CD1c-positive myeloid dendritic cell (primary cell): Measurements from ENCODE around the gene DUSP3.

Experiments used
- DNase-seq: peaks from one replicate; pipeline ENCODE4 v3.0.0-alpha.2; 2016; ENCODE audit errors: extremely low spot score

The DUSP3 gene

GRCh38 chr17:43732958-43733357 is 45.8 kb downstream of the DUSP3 start:
- no peak for DNase-seq

DNA sequence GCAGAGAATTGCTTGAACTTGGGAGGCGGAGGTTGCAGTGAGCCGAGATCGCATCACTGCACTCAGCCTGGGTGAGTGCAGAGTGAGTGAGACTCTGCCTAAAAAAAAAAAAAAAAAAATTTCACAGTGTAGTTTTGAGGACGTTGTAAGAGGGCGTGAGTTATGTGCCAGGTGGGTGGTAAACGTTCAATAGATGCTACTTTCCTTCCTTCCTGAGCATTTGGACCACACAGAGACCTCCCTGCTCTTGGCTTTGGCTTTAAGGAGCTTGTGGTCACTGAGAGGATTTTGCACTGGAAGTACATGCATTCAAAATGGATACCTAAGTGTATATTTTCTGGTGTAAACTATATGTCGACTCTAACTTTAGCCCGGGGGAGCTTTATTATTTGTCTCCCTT is 50.7 kb downstream of the DUSP3 start:
- no peak for DNase-seq

- no peak for DNase-seq
These were observed 54.9 kb downstream of the DUSP3 start for GRCh38 chr17:43723697-43724359.

DNA sequence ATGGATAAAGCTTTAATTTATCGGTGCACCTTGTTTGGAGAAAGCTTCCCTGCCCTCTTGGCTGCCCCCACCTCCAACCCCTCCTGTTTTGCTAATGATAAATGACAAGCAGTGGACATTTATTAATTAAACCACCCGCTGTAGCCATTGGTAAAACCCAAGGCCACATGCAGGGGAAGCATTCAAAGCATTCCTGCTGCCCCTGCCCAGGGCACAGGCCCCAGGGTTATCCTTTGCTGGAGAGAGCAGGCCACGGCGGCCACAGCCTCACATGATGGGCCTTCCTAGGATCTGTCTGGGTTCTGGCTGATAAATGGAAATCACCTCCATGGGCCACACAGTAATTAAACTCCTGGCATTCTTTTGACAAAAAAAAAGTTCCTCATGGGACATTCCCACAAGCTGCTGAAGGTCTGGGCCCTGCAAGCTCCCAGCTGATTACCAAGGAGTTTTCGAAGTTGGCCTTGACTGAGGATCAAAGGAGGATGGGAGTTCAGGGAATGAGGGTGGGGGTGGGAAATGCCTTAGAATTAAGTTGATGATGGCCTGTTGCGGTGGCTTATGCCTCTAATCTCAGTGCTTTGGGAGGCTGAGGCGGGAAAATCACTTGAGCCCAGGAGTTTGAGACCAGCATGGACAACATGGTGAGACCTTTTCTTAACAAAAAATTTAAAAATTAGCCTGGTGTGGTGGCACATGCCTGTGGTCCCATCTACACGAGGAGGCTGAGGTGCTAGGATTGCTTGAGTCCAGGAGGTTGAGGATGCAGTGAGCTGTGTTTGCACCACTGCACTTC is 55.7 kb downstream of the DUSP3 start:
- DNase-seq: no peak

GRCh38 chr17:43722269-43722619 is 56.5 kb downstream of the DUSP3 start:
- DNase-seq: no peak

GRCh38 chr17:43721537-43722268 is 57.1 kb downstream of the DUSP3 start:
- DNase-seq: no peak

- peak; percentile 81 for DNase-seq
These were observed 58.3 kb downstream of the DUSP3 start for GRCh38 chr17:43720311-43721060.

DNA sequence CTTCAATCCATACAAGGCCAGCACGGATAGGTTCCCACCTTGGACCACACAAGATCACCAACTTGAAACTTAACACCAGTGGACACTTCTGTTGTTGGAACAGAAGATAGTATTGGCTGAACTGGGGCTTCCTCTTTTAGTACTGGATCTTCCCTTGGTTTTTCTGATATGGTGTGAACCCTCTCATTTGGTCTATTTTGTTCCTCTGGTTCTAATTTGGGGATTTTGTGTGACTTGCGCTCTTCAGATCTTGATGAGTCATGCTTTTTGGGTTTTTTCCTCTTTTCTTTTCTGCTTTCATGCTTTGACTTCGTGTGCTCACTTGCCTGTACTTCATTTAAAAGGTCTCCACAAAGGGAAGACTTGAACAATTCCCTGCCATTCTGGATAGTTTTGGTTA is 59.2 kb downstream of the DUSP3 start:
- DNase-seq: peak; percentile 54

DNA sequence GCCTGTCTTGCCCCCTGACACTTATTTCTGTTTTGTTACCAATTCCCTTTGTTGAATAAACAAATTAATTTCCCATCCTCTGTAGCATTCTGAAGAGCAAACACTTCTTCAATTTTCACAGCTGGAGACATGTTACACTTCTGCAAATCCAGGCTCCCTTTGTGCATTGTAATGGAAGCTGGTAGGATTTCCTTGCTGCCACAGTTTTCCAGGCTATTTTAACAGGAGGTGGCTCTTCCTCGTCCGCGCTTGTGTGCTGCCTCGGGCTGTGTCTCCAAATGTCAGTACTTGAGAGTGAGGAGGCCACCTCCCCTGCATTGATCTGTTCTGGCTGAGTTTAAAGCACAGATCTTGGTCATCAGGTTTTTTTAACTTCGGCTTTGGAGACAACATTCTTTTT is 60.2 kb downstream of the DUSP3 start:
- DNase-seq: peak; percentile 14

GRCh38 chr17:43717913-43718312 is 60.9 kb downstream of the DUSP3 start:
- no peak for DNase-seq
